AG10803 (cell line): ENCODE data around the gene SPOCK1.

ENCODE experiments used
- DNase-seq: peaks from one replicate; pipeline ENCODE4 v3.0.0; 2010; ENCODE audit warnings: low read depth
- H3K4me3 ChIP-seq: 2 replicates; pipeline ENCODE4 v1.5.1; 2011; ENCODE audit warnings: mild to moderate bottlenecking, low read length, control low read depth
- CTCF ChIP-seq: conservative IDR thresholded peaks from 2 replicates; pipeline ENCODE4 v1.5.1; 2011; ENCODE audit warnings: mild to moderate bottlenecking, low read length, control low read depth, inconsistent platforms

Gene SPOCK1

GRCh38 chr5:137516251-137516797, 17.2 kb upstream of the SPOCK1 start:
- no peak for TF ChIP-seq CTCF
- DNase-seq: no peak

GRCh38 chr5:137515238-137515637, 16.1 kb upstream of the SPOCK1 start:
- no peak for DNase-seq
- no peak overlapping the region for H3K4me3 ChIP-seq
- TF ChIP-seq CTCF: no peak

More at GRCh38 chr5:137516251-137516797, 17.2 kb upstream of the SPOCK1 start:
- H3K4me3 ChIP-seq: no peak overlapping the region

- DNase-seq: no peak
- no peak for TF ChIP-seq CTCF
- no peak overlapping the region for H3K4me3 ChIP-seq
Measured at GRCh38 chr5:137510671-137511070, 11.5 kb upstream of the SPOCK1 start.

GRCh38 chr5:137507150-137507549, 8.0 kb upstream of the SPOCK1 start:
- no peak for DNase-seq
- no peak overlapping the region for H3K4me3 ChIP-seq
- no peak for TF ChIP-seq CTCF

GRCh38 chr5:137506296-137506695, 7.2 kb upstream of the SPOCK1 start:
- no peak for TF ChIP-seq CTCF
- DNase-seq: no peak
- no peak overlapping the region for H3K4me3 ChIP-seq

- TF ChIP-seq CTCF: no peak
- DNase-seq: no peak
Measured at GRCh38 chr5:137504916-137505315, 5.8 kb upstream of the SPOCK1 start.

GRCh38 chr5:137503456-137503855, 4.3 kb upstream of the SPOCK1 start:
- no peak for TF ChIP-seq CTCF
- no peak for DNase-seq

More at GRCh38 chr5:137504916-137505315, 5.8 kb upstream of the SPOCK1 start:
- no peak overlapping the region for H3K4me3 ChIP-seq

More at GRCh38 chr5:137503456-137503855, 4.3 kb upstream of the SPOCK1 start:
- no peak overlapping the region for H3K4me3 ChIP-seq
